ENCODE measurements around the gene PDYN.

Gene PDYN

DNA sequence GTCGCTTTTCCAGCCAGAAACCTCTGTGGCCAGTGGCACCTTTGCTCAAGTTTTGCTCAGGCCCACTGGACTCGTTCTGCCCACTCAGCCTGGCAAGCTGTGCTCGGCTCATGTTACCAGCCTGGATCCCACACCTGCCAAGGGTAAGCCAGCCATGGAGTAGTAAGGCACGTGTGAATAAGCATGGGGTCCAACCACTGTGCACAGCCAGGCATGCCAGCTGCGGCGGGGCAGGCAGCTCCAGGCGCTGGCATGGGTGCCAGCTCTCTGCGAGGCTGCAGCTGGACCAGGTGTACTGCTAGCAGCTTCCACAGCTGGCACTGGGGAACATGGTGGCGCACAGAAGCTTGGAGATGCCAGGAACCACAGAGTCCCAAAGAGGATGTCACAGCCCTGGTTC is 32.1 kb upstream of the PDYN start:
- H3K4me3 ChIP-seq (replicated peaks in 1 of 2; ENCODE audit: low read depth in 2 of 2, low read length in 2 of 2), result no peak overlapping the region
- DNase-seq (ENCODE audit: low read depth in 2 of 2), result no peak
- TF ChIP-seq, protein P1, sequence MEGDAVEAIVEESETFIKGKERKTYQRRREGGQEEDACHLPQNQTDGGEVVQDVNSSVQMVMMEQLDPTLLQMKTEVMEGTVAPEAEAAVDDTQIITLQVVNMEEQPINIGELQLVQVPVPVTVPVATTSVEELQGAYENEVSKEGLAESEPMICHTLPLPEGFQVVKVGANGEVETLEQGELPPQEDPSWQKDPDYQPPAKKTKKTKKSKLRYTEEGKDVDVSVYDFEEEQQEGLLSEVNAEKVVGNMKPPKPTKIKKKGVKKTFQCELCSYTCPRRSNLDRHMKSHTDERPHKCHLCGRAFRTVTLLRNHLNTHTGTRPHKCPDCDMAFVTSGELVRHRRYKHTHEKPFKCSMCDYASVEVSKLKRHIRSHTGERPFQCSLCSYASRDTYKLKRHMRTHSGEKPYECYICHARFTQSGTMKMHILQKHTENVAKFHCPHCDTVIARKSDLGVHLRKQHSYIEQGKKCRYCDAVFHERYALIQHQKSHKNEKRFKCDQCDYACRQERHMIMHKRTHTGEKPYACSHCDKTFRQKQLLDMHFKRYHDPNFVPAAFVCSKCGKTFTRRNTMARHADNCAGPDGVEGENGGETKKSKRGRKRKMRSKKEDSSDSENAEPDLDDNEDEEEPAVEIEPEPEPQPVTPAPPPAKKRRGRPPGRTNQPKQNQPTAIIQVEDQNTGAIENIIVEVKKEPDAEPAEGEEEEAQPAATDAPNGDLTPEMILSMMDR (IDR thresholded peaks at IDR 0.05; ENCODE audit: low read depth, low read length), result no peak

DNA sequence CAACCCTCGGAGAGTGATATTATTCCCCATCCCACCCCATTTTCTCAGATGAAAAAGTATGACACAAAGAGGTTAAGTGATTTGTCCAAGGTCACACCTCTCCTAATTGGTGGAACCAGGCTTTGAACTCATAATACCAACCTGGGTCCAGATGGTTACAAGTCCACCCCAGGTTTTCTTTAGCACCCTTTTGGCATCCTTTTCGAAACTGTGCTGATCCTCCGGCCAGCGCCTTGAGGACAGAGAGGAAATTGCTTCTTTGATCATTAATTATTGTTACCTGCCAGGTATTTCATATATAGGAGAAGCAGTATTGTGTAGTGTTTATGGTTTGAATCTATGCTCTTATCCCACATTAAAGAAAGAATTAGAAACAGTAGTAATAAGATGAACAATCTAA is 29.3 kb upstream of the PDYN start:
- TF ChIP-seq, protein P1 (IDR thresholded peaks at IDR 0.05; ENCODE audit: low read depth, low read length), result no peak
- no peak overlapping the region for H3K4me3 ChIP-seq (replicated peaks in 1 of 2; ENCODE audit: low read depth in 2 of 2, low read length in 2 of 2)
- DNase-seq (ENCODE audit: low read depth in 2 of 2), result no peak

DNA sequence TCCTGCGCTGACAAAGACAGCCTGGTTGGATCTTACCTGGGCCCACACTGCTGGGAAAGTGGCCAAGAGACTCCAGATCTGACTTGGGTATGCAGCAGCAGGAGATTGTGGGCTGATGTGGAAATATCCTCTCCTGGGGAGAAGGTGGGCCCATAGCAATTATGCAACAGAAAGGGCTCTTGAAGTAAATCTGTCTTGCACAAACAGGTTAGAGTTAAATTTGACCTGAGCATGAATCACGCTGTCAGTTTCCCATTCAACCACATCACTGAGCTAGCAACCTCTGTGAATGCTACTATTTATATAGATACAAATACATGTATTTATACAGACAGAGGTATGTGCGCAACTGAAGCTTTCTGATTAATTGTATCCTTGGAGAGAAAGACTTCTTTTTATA is 28.3 kb upstream of the PDYN start:
- no peak overlapping the region for H3K4me3 ChIP-seq (replicated peaks in 1 of 2; ENCODE audit: low read depth in 2 of 2, low read length in 2 of 2)
- TF ChIP-seq, protein P1 (IDR thresholded peaks at IDR 0.05; ENCODE audit: low read depth, low read length), result no peak
- DNase-seq (ENCODE audit: low read depth in 2 of 2), result no peak

DNA sequence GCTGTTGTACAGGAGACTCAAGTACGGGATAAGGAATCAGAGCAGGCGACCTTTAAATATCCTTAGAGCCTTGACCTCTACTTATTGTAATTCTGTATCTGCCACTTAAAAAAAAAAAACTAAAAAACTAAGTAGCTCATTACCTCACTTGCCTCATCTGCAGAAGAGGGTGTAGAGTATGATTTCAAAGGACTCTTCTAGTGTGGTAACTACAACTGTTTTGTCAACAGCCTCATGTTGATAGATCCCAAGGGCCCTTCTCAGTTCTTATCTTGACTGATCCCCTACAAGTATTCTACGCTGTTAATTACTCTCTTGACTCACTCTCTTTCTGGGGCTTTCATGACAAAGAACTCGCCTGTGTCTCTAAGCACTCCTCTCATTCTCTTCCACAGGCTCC is 16.7 kb upstream of the PDYN start:
- H3K4me3 ChIP-seq (replicated peaks in 1 of 2; ENCODE audit: low read depth in 2 of 2, low read length in 2 of 2), result no peak overlapping the region
- no peak for DNase-seq (ENCODE audit: low read depth in 2 of 2)
- TF ChIP-seq, protein P1 (IDR thresholded peaks at IDR 0.05; ENCODE audit: low read depth, low read length), result no peak

DNA sequence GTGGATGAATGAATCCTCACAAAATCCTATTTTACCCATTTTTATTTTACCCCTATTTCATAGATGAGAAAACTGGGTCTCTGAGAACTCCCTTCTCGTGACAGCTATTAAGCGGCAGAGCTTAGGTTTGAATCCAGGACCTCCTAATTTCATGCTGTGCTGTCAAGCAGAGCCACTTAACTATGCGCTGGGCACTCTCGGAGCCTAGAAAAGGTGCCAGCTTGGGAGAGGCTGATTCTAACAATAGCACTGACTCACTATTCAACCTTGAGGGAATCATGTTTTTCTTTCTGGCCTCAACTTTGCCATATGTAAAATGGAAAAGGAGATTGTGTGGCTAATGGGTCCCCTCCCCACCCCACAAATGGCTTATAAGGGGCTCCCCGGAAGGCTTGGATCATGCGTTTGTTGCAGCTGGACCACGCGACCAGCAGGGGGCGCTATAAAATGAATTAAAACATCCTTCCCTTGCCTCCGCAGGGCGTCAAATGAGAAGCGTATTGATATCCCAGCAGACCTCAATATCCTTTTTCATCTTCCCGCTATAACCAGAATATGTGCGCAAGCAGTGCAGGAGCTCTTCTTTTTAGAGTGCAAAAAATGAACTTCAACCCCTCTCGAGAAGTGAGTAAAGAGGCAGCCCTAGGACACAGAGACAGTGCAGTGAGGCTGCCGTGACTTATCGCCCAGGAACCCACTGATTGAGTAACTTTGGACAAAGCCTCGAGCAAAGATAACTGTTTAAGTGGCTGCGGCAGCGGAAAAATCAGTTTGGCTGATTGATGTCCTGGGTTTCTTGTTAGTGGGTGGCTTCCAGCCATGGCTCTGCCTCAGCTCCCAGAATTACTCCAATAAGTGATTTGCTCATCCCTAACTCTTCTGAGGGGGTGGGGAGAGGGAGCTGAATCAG is 12.8 kb upstream of the PDYN start:
- TF ChIP-seq, protein P1 (IDR thresholded peaks at IDR 0.05; ENCODE audit: low read depth, low read length), result peak; percentile 79
- DNase-seq (ENCODE audit: low read depth in 2 of 2), result peak; percentile 56
- H3K4me3 ChIP-seq (replicated peaks in 1 of 2; ENCODE audit: low read depth in 2 of 2, low read length in 2 of 2), result no peak overlapping the region

DNA sequence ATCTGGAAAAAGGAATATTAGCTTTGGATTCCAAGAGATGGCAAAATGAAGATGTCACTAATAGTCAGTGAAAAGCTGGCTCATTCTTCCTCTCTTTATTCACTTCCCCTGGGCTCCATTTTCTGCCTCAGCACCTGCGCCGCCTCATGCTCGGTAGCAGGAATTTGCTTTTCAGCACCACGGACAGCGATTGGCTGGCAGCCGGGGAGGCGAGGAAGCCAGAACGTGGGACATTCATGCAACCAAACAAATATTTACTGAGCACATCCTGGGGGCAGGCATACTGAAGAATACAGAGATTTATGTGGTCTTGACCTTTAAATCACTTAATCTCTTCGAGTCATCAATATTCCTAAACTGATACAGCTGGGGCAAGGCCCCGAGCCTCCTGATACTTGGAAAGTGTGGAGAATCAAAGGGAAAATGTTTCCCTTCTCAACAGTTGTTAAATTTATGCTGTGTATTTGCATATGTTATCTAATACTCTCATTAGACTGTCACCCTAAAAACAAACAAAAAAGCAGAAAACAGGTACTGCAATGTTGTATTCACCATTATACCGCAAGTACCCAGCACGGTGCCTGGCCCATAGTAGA is 12.1 kb upstream of the PDYN start:
- no peak overlapping the region for H3K4me3 ChIP-seq (replicated peaks in 1 of 2; ENCODE audit: low read depth in 2 of 2, low read length in 2 of 2)
- TF ChIP-seq, protein P1 (IDR thresholded peaks at IDR 0.05; ENCODE audit: low read depth, low read length), result no peak
- DNase-seq (ENCODE audit: low read depth in 2 of 2), result peak; percentile 66 to 69
